Testis (tissue), 2 donors: Measurements from ENCODE around the gene DYRK3.

ENCODE experiments used
- CTCF ChIP-seq, 3 experiments: fragments of 450-650 bp in 2 of 3; fragments of 200-600 bp in 1 of 3; sonication (generic) in 1 of 3; IDR thresholded peaks; one replicate each; pipeline ENCODE4 v1.5.1; 2016 to 2019; ENCODE audit warnings: antibody characterized with exemption in 3 of 3, mild to moderate bottlenecking in 2 of 3, moderate library complexity in 1 of 3
- POLR2A ChIP-seq: fragments of 450-650 bp; IDR thresholded peaks from one replicate; pipeline ENCODE4 v1.6.1; 2017; ENCODE audit warnings: antibody characterized with exemption, mild to moderate bottlenecking, moderate library complexity

DNA sequence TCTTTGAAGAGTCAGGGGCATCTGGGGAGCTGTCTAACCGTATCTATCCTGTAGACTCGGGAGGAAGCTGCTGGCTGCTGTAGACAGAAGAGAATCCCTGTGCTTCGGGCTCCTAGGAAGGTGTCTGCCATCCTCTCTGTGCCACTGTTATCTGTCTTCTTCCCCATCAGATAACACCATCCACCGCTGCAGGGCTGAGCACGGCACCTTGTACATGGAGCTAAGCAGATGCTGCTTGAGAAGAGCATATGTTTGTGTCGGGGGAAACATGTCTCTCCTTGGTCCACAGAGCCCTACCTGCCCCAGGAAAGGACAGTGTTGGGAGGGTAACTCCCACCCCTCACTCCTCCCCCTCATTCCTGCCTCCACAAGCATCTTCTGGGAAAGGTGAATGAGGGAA, 48.0 kb downstream of the DYRK3 start:
- no peak for TF ChIP-seq CTCF (IDR thresholded peaks at IDR 0.05)
- TF ChIP-seq POLR2A, result no peak
